Testis (tissue), 2 donors: Measurements from ENCODE around the gene TMA16.

Source experiments
- CTCF ChIP-seq, 3 experiments: fragments of 450-650 bp in 2 of 3; fragments of 200-600 bp in 1 of 3; sonication (generic) in 1 of 3; IDR thresholded peaks; one replicate each; pipeline ENCODE4 v1.5.1; 2016 to 2019; ENCODE audit warnings: antibody characterized with exemption in 3 of 3, mild to moderate bottlenecking in 2 of 3, moderate library complexity in 1 of 3
- POLR2A ChIP-seq: fragments of 450-650 bp; IDR thresholded peaks from one replicate; pipeline ENCODE4 v1.6.1; 2017; ENCODE audit warnings: antibody characterized with exemption, mild to moderate bottlenecking, moderate library complexity

- TF ChIP-seq POLR2A (no peak), CTCF (IDR thresholded peaks at IDR 0.05) (no peak)
Measured at GRCh38 chr4:163515198-163515597, 20.7 kb downstream of the TMA16 start.
